Measurements from ENCODE around the gene PBX4. TPM values are rescaled to one million over a fixed set of nuclear protein-coding genes. Genes with fewer than 3 reads are reported as not detected.

Gene PBX4
- total RNA-seq, 1 experiment from 2014 or later = 8.3 TPM

DNA sequence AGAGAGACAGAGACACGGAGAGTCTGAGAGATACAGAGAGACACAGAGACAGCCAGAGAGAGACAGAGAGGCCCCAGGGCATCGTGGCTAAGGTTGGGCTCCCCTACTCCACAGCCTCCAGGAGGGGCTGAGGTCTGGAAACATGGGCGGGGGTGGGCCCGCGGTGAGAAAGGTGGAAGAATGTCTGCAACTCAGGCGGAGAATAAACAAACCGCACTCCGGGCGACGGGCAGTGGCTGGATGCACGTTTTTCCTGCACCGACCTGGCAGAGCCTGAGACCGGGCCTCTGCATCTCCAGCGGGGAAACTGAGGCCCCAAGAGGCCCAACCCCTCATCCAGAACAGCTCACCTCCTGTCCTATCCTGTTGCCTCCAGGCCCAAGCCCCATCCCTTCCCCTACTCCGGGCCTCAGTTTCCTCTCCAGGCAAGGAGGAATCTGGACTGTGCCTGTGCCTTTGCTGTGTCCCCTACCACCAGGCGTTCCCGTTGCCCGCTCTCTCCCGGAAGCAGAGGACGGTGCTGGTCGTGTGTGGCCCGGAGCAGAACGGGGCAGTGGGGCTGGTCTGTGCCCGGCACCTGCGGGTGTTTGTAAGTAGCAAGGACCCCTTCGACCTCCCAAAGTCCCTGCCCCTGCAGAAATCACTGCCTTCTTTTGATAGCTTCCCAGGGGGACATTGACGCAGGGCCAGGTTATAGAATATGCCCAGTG is 83.8 kb downstream of the PBX4 start:
- no peaks in the 10 kb centered on the region for H3K27me3 ChIP-seq (ENCODE audit: control insufficient read depth, insufficient read depth, low read length)
- no peaks in the 10 kb centered on the region for H3K36me3 ChIP-seq (ENCODE audit: control insufficient read depth, insufficient read depth, low read length)
- in situ Hi-C loops (cut with HindIII; ENCODE audit: low pct_unique_long_range_greater_than_20kb, low sequenced_read_pairs) (no loop called here), intact Hi-C loops (cut with micrococcal nuclease; ENCODE audit: unreplicated experiment) (loop anchor here (10.0 kb wide), 1 partner anchor 110 kb away; the partner anchor contains the start of gene GMIP)
- ChIA-PET POLR2A (no interaction called here), CTCF (no interaction called here)
- no peaks in the 10 kb centered on the region for H3K9me3 ChIP-seq (ENCODE audit: control insufficient read depth, insufficient read depth, low read depth, low read length)
- H3K4me1 ChIP-seq (ENCODE audit: control insufficient read depth, insufficient read depth, low read length) = no peaks in the 10 kb centered on the region
- ATAC-seq (no peak), DNase-seq (ENCODE audit: low read depth, low spot score) (no peak)
- TF ChIP-seq, protein P1, sequence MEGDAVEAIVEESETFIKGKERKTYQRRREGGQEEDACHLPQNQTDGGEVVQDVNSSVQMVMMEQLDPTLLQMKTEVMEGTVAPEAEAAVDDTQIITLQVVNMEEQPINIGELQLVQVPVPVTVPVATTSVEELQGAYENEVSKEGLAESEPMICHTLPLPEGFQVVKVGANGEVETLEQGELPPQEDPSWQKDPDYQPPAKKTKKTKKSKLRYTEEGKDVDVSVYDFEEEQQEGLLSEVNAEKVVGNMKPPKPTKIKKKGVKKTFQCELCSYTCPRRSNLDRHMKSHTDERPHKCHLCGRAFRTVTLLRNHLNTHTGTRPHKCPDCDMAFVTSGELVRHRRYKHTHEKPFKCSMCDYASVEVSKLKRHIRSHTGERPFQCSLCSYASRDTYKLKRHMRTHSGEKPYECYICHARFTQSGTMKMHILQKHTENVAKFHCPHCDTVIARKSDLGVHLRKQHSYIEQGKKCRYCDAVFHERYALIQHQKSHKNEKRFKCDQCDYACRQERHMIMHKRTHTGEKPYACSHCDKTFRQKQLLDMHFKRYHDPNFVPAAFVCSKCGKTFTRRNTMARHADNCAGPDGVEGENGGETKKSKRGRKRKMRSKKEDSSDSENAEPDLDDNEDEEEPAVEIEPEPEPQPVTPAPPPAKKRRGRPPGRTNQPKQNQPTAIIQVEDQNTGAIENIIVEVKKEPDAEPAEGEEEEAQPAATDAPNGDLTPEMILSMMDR (IDR thresholded peaks at IDR 0.05) = no peak
- TF ChIP-seq TCF7L2 (IDR thresholded peaks at IDR 0.05; ENCODE audit: low read depth, low read length) (no peak), POLR2AphosphoS5 (IDR thresholded peaks at IDR 0.05; ENCODE audit: low read depth, low read length) (no peak), SIN3A (IDR thresholded peaks at IDR 0.05; ENCODE audit: borderline replicate concordance, insufficient read depth, low read depth, low read length) (no peak), REST (IDR thresholded peaks at IDR 0.05; ENCODE audit: insufficient read depth in 1 of 2, low read depth in 2 of 2, low read length in 1 of 2) (no peak)
- no peak overlapping the region for H3K4me3 ChIP-seq (ENCODE audit: low read depth in 2 of 2, low read length in 2 of 2)
- no peak overlapping the region for H3K27ac ChIP-seq (ENCODE audit: low read length)
- BruUV-seq (replicated peaks) = no TSS peak

DNA sequence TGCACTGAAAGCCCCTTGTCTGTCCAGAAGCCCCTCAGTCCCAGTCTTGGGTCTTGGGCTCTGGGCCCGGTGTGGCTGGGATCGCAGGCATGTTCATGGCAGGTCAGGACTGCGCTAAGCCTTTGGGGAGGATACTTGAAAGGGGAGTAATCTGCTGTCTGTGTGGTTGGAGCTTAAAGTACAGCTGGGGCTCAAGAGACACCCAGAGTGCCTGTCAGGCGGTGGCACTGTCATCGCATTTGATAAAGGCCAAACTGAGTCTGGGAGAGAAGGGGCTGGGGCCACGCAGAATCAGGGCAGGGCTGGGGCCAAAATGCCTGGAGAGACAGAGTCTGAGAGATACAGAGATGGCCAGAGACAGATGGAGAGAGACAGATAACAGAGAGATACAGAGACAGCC is 84.6 kb downstream of the PBX4 start:
- Histone ChIP-seq H3K36me3 (ENCODE audit: control insufficient read depth, insufficient read depth, low read length) (no peaks in the 10 kb centered on the region), H3K9me3 (ENCODE audit: control insufficient read depth, insufficient read depth, low read depth, low read length) (no peaks in the 10 kb centered on the region), H3K27me3 (ENCODE audit: control insufficient read depth, insufficient read depth, low read length) (no peaks in the 10 kb centered on the region), H3K27ac (ENCODE audit: low read length) (no peak overlapping the region), H3K4me3 (ENCODE audit: low read depth in 2 of 2, low read length in 2 of 2) (no peak overlapping the region), H3K4me1 (ENCODE audit: control insufficient read depth, insufficient read depth, low read length) (no peaks in the 10 kb centered on the region)
- ChIA-PET POLR2A (no interaction called here), CTCF (no interaction called here)
- TF ChIP-seq TCF7L2 (IDR thresholded peaks at IDR 0.05; ENCODE audit: low read depth, low read length) (no peak), REST (IDR thresholded peaks at IDR 0.05; ENCODE audit: insufficient read depth in 1 of 2, low read depth in 2 of 2, low read length in 1 of 2) (no peak), POLR2AphosphoS5 (IDR thresholded peaks at IDR 0.05; ENCODE audit: low read depth, low read length) (no peak), SIN3A (IDR thresholded peaks at IDR 0.05; ENCODE audit: borderline replicate concordance, insufficient read depth, low read depth, low read length) (no peak)
- TF ChIP-seq, protein P1 (IDR thresholded peaks at IDR 0.05) = no peak
- ATAC-seq (no peak), DNase-seq (ENCODE audit: low read depth, low spot score) (no peak)
- in situ Hi-C loops (cut with HindIII; ENCODE audit: low pct_unique_long_range_greater_than_20kb, low sequenced_read_pairs) (no loop called here), intact Hi-C loops (cut with micrococcal nuclease; ENCODE audit: unreplicated experiment) (loop anchor here (10.0 kb wide), 1 partner anchor 111 kb away; the partner anchor contains the start of gene GMIP)
- BruUV-seq (replicated peaks) = TSS peak; percentile 63

Measured in Panc1 (cell line).